ENCODE measurements around the gene SLC35B2.

GRCh38 chr6:44228836-44229235, 28.5 kb downstream of the SLC35B2 start:
- no peak for TF ChIP-seq CTCF (IDR thresholded peaks at IDR 0.05)
- no peak for TF ChIP-seq POLR2A (IDR thresholded peaks at IDR 0.05)
- no peak for TF ChIP-seq POLR2AphosphoS5 (IDR thresholded peaks at IDR 0.05)

Data from breast epithelium (tissue), 3 donors.